ENCODE measurements around the gene RASSF9. TPM values are rescaled to one million over a fixed set of nuclear protein-coding genes. Genes with fewer than 3 reads are reported as not detected.

RASSF9 gene
- total RNA-seq, 1 donor from 2014 or later: 2.0 TPM

Other genes with a start within 250 kb of the RASSF9 start
- not detected for gene NTS, start 37.9 kb upstream of the RASSF9 start, total RNA-seq

All from ureter (tissue), 1 donor.